Measurements from ENCODE around the gene F8A1.
"Not testable (repeated sequence)": the region's sequence is repeated elsewhere in the genome, so short reads cannot be mapped to it uniquely, and the experiment has no call there.

Gene F8A1

GRCh38 chrX:154902408-154902807, 16.3 kb downstream of the F8A1 start:
- H3K4me1 ChIP-seq (ENCODE audit: low read length): peaks cover 33% of the 10 kb centered on the region
- no peaks in the 10 kb centered on the region for H3K9me2 ChIP-seq (replicated peaks; ENCODE audit: insufficient read depth, low read length)
- no peak overlapping the region for H3K9ac ChIP-seq (ENCODE audit: low read length)
- DNase-seq: no peak
- H3K9me3 ChIP-seq (replicated peaks; ENCODE audit: insufficient read depth, low read length): no peaks in the 10 kb centered on the region
- no peak overlapping the region for H3K4me3 ChIP-seq (ENCODE audit: low read length)
- H3K27me3 ChIP-seq (replicated peaks; ENCODE audit: insufficient read depth, low read length): no peaks in the 10 kb centered on the region
- TF ChIP-seq EZH2phosphoT487 (IDR thresholded peaks at IDR 0.05; ENCODE audit: low read length): no peak
- no peak for TF ChIP-seq EZH2 (optimal IDR thresholded peaks at IDR 0.05; ENCODE audit: low read depth, low read length)
- no peak for TF ChIP-seq CTCF (IDR thresholded peaks at IDR 0.05; ENCODE audit: low read length)
- peaks cover 5% of the 10 kb centered on the region; the same call in 1 of the 2 replicates for H3F3A ChIP-seq (ENCODE audit: insufficient read depth, low read length)
- H3K27ac ChIP-seq (ENCODE audit: low read length): no peak overlapping the region
- H3K79me2 ChIP-seq (ENCODE audit: low read length): no peaks in the 10 kb centered on the region
- no peaks in the 10 kb centered on the region for H4K20me1 ChIP-seq (ENCODE audit: insufficient read depth, low read length)
- no peak overlapping the region for H2AFZ ChIP-seq (ENCODE audit: low read length)
- H3K4me2 ChIP-seq (ENCODE audit: low read depth, low read length): no peak overlapping the region
- no peaks in the 10 kb centered on the region for H3K36me3 ChIP-seq (replicated peaks; ENCODE audit: insufficient read depth, low read length)

- Histone ChIP-seq H3K9me2 (replicated peaks; ENCODE audit: insufficient read depth, low read length) (no peaks in the 10 kb centered on the region), H3K9ac (ENCODE audit: low read length) (no peak overlapping the region), H3K4me2 (ENCODE audit: low read depth, low read length) (no peak overlapping the region; the same call in 1 of the 2 replicates), H3K4me3 (ENCODE audit: low read length) (no peak overlapping the region), H4K20me1 (ENCODE audit: insufficient read depth, low read length) (no peaks in the 10 kb centered on the region), H3K27me3 (replicated peaks; ENCODE audit: insufficient read depth, low read length) (no peaks in the 10 kb centered on the region), H3K27ac (ENCODE audit: low read length) (no peak overlapping the region), H3K79me2 (ENCODE audit: low read length) (no peaks in the 10 kb centered on the region), H2AFZ (ENCODE audit: low read length) (no peak overlapping the region), H3K9me3 (replicated peaks; ENCODE audit: insufficient read depth, low read length) (no peaks in the 10 kb centered on the region), H3F3A (ENCODE audit: insufficient read depth, low read length) (no peaks in the 10 kb centered on the region; the same call in 1 of the 2 replicates), H3K36me3 (replicated peaks; ENCODE audit: insufficient read depth, low read length) (no peaks in the 10 kb centered on the region), H3K4me1 (ENCODE audit: low read length) (peaks cover 14% of the 10 kb centered on the region)
- DNase-seq: peak; percentile 18
- TF ChIP-seq EZH2phosphoT487 (IDR thresholded peaks at IDR 0.05; ENCODE audit: low read length): no peak
- no peak for TF ChIP-seq CTCF (IDR thresholded peaks at IDR 0.05; ENCODE audit: low read length)
- TF ChIP-seq EZH2 (optimal IDR thresholded peaks at IDR 0.05; ENCODE audit: low read depth, low read length): no peak
Measured at GRCh38 chrX:154908821-154909220, 22.7 kb downstream of the F8A1 start.

GRCh38 chrX:154910048-154910447, 23.9 kb downstream of the F8A1 start:
- DNase-seq; H3K9me3 ChIP-seq (replicated peaks; ENCODE audit: insufficient read depth, low read length); H3K27ac ChIP-seq (ENCODE audit: low read length); H3K36me3 ChIP-seq (replicated peaks; ENCODE audit: insufficient read depth, low read length); H3K4me3 ChIP-seq (ENCODE audit: low read length); H3K27me3 ChIP-seq (replicated peaks; ENCODE audit: insufficient read depth, low read length); H3K4me2 ChIP-seq (ENCODE audit: low read depth, low read length); H2AFZ ChIP-seq (ENCODE audit: low read length); H3F3A ChIP-seq (ENCODE audit: insufficient read depth, low read length); H3K4me1 ChIP-seq (ENCODE audit: low read length); H3K9ac ChIP-seq (ENCODE audit: low read length); H3K79me2 ChIP-seq (ENCODE audit: low read length); H3K9me2 ChIP-seq (replicated peaks; ENCODE audit: insufficient read depth, low read length); H4K20me1 ChIP-seq (ENCODE audit: insufficient read depth, low read length): not testable (repeated sequence)

GRCh38 chrX:154910528-154910927, 24.4 kb downstream of the F8A1 start:
- not testable (repeated sequence) for H3K79me2 ChIP-seq (ENCODE audit: low read length); H3F3A ChIP-seq (ENCODE audit: insufficient read depth, low read length); H3K9me3 ChIP-seq (replicated peaks; ENCODE audit: insufficient read depth, low read length); DNase-seq; H3K9ac ChIP-seq (ENCODE audit: low read length); H2AFZ ChIP-seq (ENCODE audit: low read length); H3K4me3 ChIP-seq (ENCODE audit: low read length); H3K4me2 ChIP-seq (ENCODE audit: low read depth, low read length); H3K36me3 ChIP-seq (replicated peaks; ENCODE audit: insufficient read depth, low read length); H3K27me3 ChIP-seq (replicated peaks; ENCODE audit: insufficient read depth, low read length); H4K20me1 ChIP-seq (ENCODE audit: insufficient read depth, low read length); H3K4me1 ChIP-seq (ENCODE audit: low read length); H3K27ac ChIP-seq (ENCODE audit: low read length); H3K9me2 ChIP-seq (replicated peaks; ENCODE audit: insufficient read depth, low read length)

Measured in MM.1S (cell line).